PC-3 (cell line): Measurements from ENCODE around the gene HDAC4. TPM values are rescaled to one million over a fixed set of nuclear protein-coding genes. Genes with fewer than 3 reads are reported as not detected.

Experiments used
- ATAC-seq: fragments of 200-7000 bp; cut with Tn5 transposase; 2 replicates; pipeline ENCODE4 v1.9.1; 2020; ENCODE audit warnings: mild to moderate bottlenecking, moderate library complexity
- BruUV-seq: library from RNA; stranded (reverse); fragments of 400-500 nt; replicated peaks from 2 replicates; lab custom pipeline; 2021; lab: Mats Ljungman, UMichigan
- CTCF ChIA-PET: fragments of 300-600 bp; sonication (Branson Sonifier 250); formaldehyde crosslinking; loops from one replicate; lab custom pipeline; 2022; ENCODE audit warnings: antibody characterized with exemption; lab: Charles Lee
- POLR2A ChIA-PET: fragments of 300-600 bp; sonication (Branson Sonifier 250); formaldehyde crosslinking; loops from one replicate; lab custom pipeline; 2022; ENCODE audit warnings: antibody characterized with exemption; ENCODE audit not compliant: unreplicated experiment; lab: Charles Lee
- DNase-seq: peaks from one replicate; pipeline ENCODE4 v3.0.0-alpha.2; 2015
- H2AFZ ChIP-seq: fragments of 300-600 bp; sonication (generic); 2 replicates; pipeline ENCODE4 v1.6.0; 2016; ENCODE audit warnings: antibody characterized with exemption, low read length
- H3F3A ChIP-seq: fragments of 300-600 bp; sonication (generic); one replicate; pipeline ENCODE4 v1.6.0; 2017; ENCODE audit warnings: antibody characterized with exemption, low read length, control low read depth, mild to moderate bottlenecking; ENCODE audit not compliant: unreplicated experiment
- H3K27ac ChIP-seq: fragments of 300-600 bp; sonication (generic); 2 replicates; pipeline ENCODE4 v1.5.1; 2016; ENCODE audit warnings: mild to moderate bottlenecking, low read length
- H3K27me3 ChIP-seq: fragments of 300-600 bp; sonication (generic); 2 replicates; pipeline ENCODE4 v1.6.1; 2016; ENCODE audit warnings: low read length, mixed read lengths
- H3K36me3 ChIP-seq: fragments of 300-600 bp; sonication (generic); 2 replicates; pipeline ENCODE4 v1.6.1; 2016; ENCODE audit warnings: low read depth, mixed run types, low read length, mixed read lengths
- H3K4me1 ChIP-seq: fragments of 300-600 bp; sonication (generic); 2 replicates; pipeline ENCODE4 v1.5.1; 2016; ENCODE audit warnings: low read length; ENCODE audit not compliant: insufficient read depth
- H3K4me2 ChIP-seq: fragments of 300-600 bp; sonication (generic); 2 replicates; pipeline ENCODE4 v1.6.0; 2016; ENCODE audit warnings: low read length
- H3K4me3 ChIP-seq: fragments of 300-600 bp; sonication (generic); 2 replicates; pipeline ENCODE4 v1.5.1; 2016; ENCODE audit warnings: mild to moderate bottlenecking, low read length, mixed read lengths
- H3K79me2 ChIP-seq: fragments of 300-600 bp; sonication (generic); 2 replicates; pipeline ENCODE4 v1.6.1; 2017; ENCODE audit warnings: low read length, mixed read lengths
- H3K9ac ChIP-seq: fragments of 300-600 bp; sonication (generic); 2 replicates; pipeline ENCODE4 v1.6.0; 2016; ENCODE audit warnings: mild to moderate bottlenecking, low read length
- H3K9me2 ChIP-seq: fragments of 300-600 bp; sonication (generic); replicated peaks from 2 replicates; pipeline ENCODE4 v1.6.1; 2016; ENCODE audit warnings: mixed run types, low read length, mixed read lengths
- H3K9me3 ChIP-seq: fragments of 300-600 bp; sonication (generic); 2 replicates; pipeline ENCODE4 v1.6.1; 2016; ENCODE audit warnings: low read length, mixed read lengths
- H4K20me1 ChIP-seq: fragments of 300-600 bp; sonication (generic); 2 replicates; pipeline ENCODE4 v1.6.1; 2016; ENCODE audit warnings: low read length, mixed read lengths
- EZH2 ChIP-seq: fragments of 300-600 bp; sonication (generic); IDR thresholded peaks from one replicate; pipeline ENCODE4 v1.6.1; 2017; ENCODE audit warnings: antibody characterized with exemption, mild to moderate bottlenecking, low read length; ENCODE audit not compliant: unreplicated experiment
- EZH2phosphoT487 ChIP-seq: fragments of 300-600 bp; sonication (generic); IDR thresholded peaks from 2 replicates; pipeline ENCODE4 v1.6.1; 2018; ENCODE audit warnings: mild to moderate bottlenecking, antibody characterized with exemption, low read length, borderline replicate concordance
- intact Hi-C: fragments of 100-400 bp; cut with micrococcal nuclease; formaldehyde crosslinking; loops from 2 replicates; pipeline ENCODE4 v1.9.0; 2023
- total RNA-seq: library from RNA; depleted of rRNA; stranded (reverse); fragments of >200 nt; gene quantifications from 2 replicates; pipeline ENCODE4 v1.2.3, GENCODE V29; 2014
- TF ChIP-seq, protein P1 (sequence below): fragments of 300-600 bp; sonication (generic); conservative IDR thresholded peaks from 2 replicates; pipeline ENCODE4 v1.5.1; 2017; ENCODE audit warnings: antibody characterized with exemption, low read depth, mild to moderate bottlenecking, low read length

The HDAC4 gene
- total RNA-seq, 1 experiment from 2014 or later, result 8.5 TPM

DNA sequence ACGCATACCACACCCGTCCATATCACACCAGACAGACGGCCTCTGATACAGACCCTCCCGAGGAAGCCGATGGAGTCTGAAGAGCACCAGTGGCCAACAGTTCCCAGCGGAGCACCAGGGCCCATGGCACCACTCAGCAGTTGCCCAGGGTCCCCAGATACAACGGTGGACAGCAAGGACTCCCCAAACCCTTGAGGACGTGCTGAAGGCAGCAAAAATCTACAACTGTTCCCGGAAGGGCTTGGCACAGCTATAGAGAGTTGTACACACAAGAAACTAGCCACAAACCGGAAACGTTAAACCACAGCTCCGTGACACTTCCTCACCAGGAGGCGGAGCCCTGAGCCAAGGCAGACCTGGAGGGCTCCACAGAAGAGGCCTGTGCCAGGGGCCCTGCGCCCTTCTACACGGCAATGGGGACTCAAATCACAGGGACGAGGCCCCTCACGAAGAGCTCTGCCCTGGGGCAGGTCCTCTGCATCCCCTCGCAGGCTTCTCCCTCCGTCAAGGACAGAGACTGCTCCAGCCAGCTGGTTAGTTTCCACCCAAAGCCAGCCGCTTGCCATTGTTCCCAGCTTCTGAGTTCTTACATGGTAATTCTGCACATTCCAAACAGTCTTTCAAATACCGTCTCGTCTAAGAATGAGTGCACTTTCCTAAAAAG is 133.4 kb downstream of the HDAC4 start:
- Histone ChIP-seq H3K79me2 (peaks cover 36% of the 10 kb centered on the region), H3F3A (no peaks in the 10 kb centered on the region), H3K4me3 (no peak overlapping the region), H3K27me3 (no peaks in the 10 kb centered on the region), H3K4me1 (peaks cover 34% of the 10 kb centered on the region), H2AFZ (no peak overlapping the region), H3K9me2 (no peaks in the 10 kb centered on the region), H3K4me2 (peak overlapping the region; percentile 65), H3K36me3 (no peaks in the 10 kb centered on the region), H3K9me3 (no peaks in the 10 kb centered on the region), H4K20me1 (peaks cover 8% of the 10 kb centered on the region; the same call in 1 of the 2 replicates), H3K27ac (peak overlapping the region; percentile 21), H3K9ac (no peak overlapping the region)
- POLR2A ChIA-PET, result interaction anchor here (0.6 kb wide), 1 partner anchor 198 kb away, joined by 3 read pairs; no protein-coding TSS in a partner anchor
- intact Hi-C loops, result loop anchor here (2.0 to 5.0 kb wide), 2 partner anchors 21 to 130 kb away; no protein-coding TSS in a partner anchor
- CTCF ChIA-PET, result no interaction called here
- TF ChIP-seq EZH2phosphoT487, result no peak
- TF ChIP-seq, protein P1, sequence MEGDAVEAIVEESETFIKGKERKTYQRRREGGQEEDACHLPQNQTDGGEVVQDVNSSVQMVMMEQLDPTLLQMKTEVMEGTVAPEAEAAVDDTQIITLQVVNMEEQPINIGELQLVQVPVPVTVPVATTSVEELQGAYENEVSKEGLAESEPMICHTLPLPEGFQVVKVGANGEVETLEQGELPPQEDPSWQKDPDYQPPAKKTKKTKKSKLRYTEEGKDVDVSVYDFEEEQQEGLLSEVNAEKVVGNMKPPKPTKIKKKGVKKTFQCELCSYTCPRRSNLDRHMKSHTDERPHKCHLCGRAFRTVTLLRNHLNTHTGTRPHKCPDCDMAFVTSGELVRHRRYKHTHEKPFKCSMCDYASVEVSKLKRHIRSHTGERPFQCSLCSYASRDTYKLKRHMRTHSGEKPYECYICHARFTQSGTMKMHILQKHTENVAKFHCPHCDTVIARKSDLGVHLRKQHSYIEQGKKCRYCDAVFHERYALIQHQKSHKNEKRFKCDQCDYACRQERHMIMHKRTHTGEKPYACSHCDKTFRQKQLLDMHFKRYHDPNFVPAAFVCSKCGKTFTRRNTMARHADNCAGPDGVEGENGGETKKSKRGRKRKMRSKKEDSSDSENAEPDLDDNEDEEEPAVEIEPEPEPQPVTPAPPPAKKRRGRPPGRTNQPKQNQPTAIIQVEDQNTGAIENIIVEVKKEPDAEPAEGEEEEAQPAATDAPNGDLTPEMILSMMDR, result peak; percentile 47
- peak; percentile 89 for ATAC-seq
- DNase-seq, result peak; percentile 80
- no TSS peak for BruUV-seq

DNA sequence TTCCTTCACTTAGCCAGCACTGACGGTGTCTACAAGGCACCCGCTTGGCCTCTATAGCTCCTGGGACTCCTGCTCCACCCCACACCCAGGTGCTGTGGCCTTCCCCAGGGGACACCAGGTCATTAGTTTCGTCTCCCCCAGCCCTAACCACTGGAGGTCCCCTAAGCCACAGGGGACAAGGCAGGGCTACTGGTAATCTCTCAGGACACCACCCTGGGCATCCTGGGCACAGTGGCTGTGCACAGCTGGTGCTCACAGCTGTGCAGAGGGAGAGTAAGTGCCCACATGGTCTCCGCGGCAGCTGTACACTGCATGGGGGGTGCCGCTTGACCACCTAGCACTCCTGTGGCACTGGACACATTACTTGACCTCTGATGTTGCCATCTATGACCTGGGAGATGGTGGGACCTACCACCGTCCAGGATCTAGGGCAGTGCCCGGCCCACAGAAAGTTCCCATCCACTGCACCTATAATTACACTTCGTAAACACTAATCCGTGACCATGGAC is 134.0 kb downstream of the HDAC4 start:
- Histone ChIP-seq H3K27ac (0 out of 2 replicates have a peak overlapping the region, but pooled peaks have one; percentile 6), H3K9ac (no peak overlapping the region), H4K20me1 (peaks cover 8% of the 10 kb centered on the region; the same call in 1 of the 2 replicates), H3K79me2 (peaks cover 31% of the 10 kb centered on the region), H3K27me3 (no peaks in the 10 kb centered on the region), H3K9me3 (no peaks in the 10 kb centered on the region), H3K4me2 (peak overlapping the region; percentile 65), H2AFZ (no peak overlapping the region), H3K9me2 (no peaks in the 10 kb centered on the region), H3K36me3 (no peaks in the 10 kb centered on the region), H3K4me3 (no peak overlapping the region), H3K4me1 (peaks cover 34% of the 10 kb centered on the region), H3F3A (no peaks in the 10 kb centered on the region)
- intact Hi-C loops, result loop anchor here (2.0 to 5.0 kb wide), 2 partner anchors 20 to 130 kb away; no protein-coding TSS in a partner anchor
- TF ChIP-seq, protein P1, result no peak
- TF ChIP-seq EZH2phosphoT487 (no peak), EZH2 (no peak)
- DNase-seq, result no peak
- ChIA-PET POLR2A (no interaction called here), CTCF (no interaction called here)
- ATAC-seq, result no peak; the same call in 1 of the 2 replicates
- no TSS peak for BruUV-seq

DNA sequence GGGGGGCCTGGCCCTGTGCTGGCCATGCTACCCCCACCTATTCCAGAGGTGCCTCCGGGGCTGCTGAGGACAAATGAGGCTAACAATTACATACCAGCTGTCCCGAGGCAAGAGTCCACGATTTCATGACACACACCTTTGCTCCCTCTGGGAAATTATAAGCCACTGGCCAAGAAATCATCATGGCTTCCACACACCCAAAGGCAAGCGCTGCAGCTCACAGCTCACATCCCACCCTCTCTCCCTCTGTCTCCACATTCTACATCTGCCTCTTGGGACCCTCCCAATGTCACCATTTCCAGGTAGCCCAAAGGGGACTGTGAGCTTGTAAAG is 134.4 kb downstream of the HDAC4 start:
- no peak for DNase-seq
- Histone ChIP-seq H3K27ac (no peak overlapping the region), H3K9me2 (no peaks in the 10 kb centered on the region), H3K4me2 (no peak overlapping the region), H3K79me2 (peaks cover 31% of the 10 kb centered on the region), H3K9ac (no peak overlapping the region), H2AFZ (no peak overlapping the region), H3K27me3 (no peaks in the 10 kb centered on the region), H3K4me1 (peaks cover 34% of the 10 kb centered on the region), H3K9me3 (no peaks in the 10 kb centered on the region), H4K20me1 (peaks cover 8% of the 10 kb centered on the region; the same call in 1 of the 2 replicates), H3K4me3 (no peak overlapping the region), H3K36me3 (no peaks in the 10 kb centered on the region), H3F3A (no peaks in the 10 kb centered on the region)
- ATAC-seq, result no peak
- intact Hi-C loops, result loop anchor here (2.0 to 5.0 kb wide), 2 partner anchors 20 to 131 kb away; no protein-coding TSS in a partner anchor
- TF ChIP-seq EZH2, result no peak
- no peak for TF ChIP-seq EZH2phosphoT487
- TF ChIP-seq, protein P1, result no peak
- CTCF ChIA-PET, result no interaction called here
- POLR2A ChIA-PET, result no interaction called here
- no TSS peak for BruUV-seq
